G401 (cell line): ENCODE measurements around the gene ARHGAP4. TPM values are rescaled to one million over a fixed set of nuclear protein-coding genes. Genes with fewer than 3 reads are reported as not detected.

Experiments
- DNase-seq: peaks from one replicate; pipeline ENCODE4 v3.0.0-alpha.2; 2015; ENCODE audit warnings: low spot score
- in situ Hi-C: cut with HindIII; loops from 2 replicates; pipeline ENCODE4 v1.10.0; 2016; ENCODE audit warnings: low sequenced_read_pairs, mixed read lengths
- total RNA-seq: library from RNA; depleted of rRNA; stranded (reverse); fragments of >200 nt; shearing (Covaris generic); gene quantifications from 2 replicates; pipeline ENCODE4 v1.2.3, GENCODE V29; 2014

The ARHGAP4 gene
- total RNA-seq, 1 experiment from 2014 or later: 55.7 TPM

DNA sequence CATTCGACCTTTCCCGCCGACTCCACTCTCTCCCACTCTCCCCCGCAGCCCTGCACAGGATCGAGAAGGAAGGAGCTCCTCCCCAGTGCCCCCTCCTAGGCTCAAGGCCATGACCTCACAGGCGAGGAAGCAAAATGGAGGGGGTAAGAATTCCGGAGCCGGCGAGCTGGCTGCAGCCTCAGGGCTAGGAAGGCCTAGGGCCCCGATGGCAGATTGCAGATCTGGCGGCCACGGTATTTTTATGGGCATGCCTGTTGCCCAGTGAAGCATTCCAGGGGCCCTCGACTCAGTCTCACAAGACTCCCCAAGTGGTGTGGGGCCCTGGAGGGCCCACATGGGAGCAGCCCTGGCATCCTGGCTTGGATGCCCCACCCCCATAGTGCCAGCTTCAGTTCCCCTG, 39.1 kb downstream of the ARHGAP4 start:
- in situ Hi-C loops: no loop called here
- peak; percentile 31 for DNase-seq

DNA sequence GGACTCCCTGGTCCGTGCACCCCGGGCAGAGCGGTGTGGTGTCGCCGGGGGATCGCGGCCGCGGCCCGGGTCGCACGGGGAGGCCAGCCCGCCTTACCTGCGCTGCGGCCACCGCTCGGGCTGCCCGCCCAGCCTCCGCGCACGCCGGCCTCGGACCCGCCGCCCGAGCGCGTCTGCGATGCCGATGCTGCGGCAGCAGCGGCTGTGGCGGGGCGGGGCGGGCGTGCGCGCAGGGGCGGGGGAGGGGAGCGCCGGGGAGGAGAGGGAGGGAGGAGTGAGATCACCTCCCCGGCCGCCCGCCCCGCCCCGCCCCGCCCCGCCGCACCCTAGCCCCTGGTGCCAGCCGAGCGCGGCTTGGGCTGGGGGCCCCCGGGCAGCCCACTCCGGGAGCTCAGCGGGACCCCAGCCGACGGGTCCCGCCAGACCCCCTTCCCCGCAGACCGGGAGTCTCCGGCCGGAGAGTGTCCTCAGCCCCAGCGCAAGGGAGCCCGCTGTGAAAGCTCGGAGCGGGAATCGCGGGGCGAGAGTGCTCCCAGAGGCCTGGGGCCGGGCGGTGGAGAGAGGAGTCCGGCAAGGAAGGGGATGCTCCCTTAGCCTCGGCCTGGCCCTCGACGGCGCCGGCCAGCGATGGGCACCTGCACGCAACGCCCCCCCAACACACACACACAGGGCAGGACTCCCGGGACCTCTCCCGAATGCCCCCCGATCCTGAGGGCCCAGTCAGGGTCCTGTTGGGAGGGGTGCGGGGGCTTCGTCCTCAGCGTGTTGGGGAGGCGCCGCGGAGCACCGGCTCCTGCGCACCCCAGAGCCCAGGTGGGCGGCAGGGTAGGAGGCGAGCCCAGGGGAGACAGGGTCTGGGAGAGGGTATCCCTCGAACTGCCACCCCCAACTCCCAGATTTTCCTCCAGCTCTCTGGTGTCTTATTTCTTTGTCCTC, 39.8 kb downstream of the ARHGAP4 start, which contains the start of gene L1CAM:
Gene L1CAM, minus strand, starts transcription at position 206 of the 936 bp plus-strand sequence. CDS start 10,337 bp downstream, outside the sequence.
- DNase-seq: peak; percentile 53
- in situ Hi-C loops: no loop called here

- in situ Hi-C loops: no loop called here
- DNase-seq: peak; percentile 21
These were observed 40.8 kb downstream of the ARHGAP4 start for GRCh38 chrX:153885208-153885787.

GRCh38 chrX:153884590-153884989, 41.5 kb downstream of the ARHGAP4 start:
- DNase-seq: peak; percentile 2
- in situ Hi-C loops: no loop called here

DNA sequence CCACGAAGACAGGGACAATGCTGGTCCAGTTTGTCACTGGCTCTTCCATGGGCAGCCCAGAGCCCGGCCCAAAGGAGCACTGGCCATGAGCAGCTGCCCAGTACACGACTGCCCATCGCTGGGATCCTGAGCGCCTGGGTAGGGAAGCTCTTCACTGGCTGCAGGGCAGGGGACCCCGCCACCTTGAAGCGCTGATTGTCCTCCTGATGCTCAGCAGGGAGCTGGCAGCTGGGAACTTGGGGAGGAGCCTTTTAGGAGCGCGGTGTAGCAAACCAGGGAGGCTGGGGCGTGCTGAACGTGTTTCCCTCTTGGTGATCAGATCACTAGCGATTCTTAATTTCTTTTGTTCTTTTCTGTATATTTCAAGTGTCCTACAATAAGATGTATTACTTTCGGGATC, 41.9 kb downstream of the ARHGAP4 start:
- in situ Hi-C loops: no loop called here
- no peak for DNase-seq

- DNase-seq: no peak
- in situ Hi-C loops: no loop called here
These were observed 42.8 kb downstream of the ARHGAP4 start for GRCh38 chrX:153883163-153883843.

DNA sequence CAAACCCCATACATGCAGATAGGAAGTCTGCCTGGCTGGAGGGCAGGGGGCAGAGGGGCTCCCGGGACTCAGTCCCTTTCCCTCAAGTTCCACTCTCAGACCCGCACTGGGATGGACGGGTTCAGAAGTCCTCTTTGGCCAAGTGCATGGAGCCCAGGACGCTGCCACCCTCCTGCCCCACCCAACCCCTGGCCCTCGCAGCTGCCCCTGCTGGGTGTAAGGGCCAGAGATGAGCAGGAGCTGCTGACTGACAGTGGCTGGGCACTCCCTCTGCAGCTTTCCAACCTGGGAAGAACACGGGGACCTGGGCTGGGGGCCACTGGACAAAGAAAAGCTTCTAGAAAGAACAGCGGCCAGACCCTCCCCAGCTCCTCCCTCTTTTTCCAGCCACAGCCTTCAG, 43.5 kb downstream of the ARHGAP4 start:
- in situ Hi-C loops: no loop called here
- no peak for DNase-seq

- no peak for DNase-seq
- in situ Hi-C loops: no loop called here
These were observed 44.0 kb downstream of the ARHGAP4 start for GRCh38 chrX:153882086-153882498.

DNA sequence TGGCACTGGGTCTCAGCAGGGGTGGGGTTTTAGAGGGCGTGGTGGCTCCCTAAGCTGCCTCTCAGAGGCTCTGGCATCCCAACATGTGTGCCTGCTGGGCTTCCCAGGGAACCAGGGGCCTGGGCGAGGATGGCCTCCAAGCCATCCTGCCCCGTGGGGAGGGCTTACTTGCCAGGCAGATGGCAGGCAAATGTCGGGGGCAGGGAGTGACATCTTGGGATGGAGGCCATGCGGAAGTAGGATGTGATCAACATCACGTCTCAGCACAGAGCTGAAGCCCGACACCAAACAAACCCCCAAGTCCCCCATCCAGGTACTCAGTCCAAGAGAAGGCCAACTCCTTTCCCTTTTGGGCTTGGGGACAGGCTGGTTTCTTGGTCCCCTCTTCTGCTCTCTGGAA, 44.8 kb downstream of the ARHGAP4 start:
- no peak for DNase-seq
- in situ Hi-C loops: no loop called here

DNA sequence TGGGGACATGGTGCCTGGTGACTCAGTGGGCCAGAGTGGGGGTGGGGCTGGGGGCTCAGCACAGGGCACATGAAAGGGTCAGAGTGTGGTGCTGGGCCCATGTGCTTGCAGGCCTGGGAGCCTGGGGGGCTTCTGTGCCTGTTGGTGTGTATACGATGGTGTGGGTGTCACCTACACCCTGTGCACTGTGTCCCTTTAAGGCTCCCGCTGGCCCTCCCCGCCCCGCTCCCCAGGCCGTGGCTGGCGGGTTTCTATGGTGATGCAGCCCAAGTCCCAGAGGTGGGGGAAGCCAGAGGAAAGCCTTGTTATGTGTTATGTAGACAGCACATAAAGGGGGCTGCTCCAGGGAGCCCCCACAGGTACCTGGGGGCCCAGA, 45.6 kb downstream of the ARHGAP4 start:
- in situ Hi-C loops: no loop called here
- DNase-seq: no peak

- in situ Hi-C loops: no loop called here
- DNase-seq: no peak
These were observed 46.2 kb downstream of the ARHGAP4 start for GRCh38 chrX:153879741-153880439.

DNA sequence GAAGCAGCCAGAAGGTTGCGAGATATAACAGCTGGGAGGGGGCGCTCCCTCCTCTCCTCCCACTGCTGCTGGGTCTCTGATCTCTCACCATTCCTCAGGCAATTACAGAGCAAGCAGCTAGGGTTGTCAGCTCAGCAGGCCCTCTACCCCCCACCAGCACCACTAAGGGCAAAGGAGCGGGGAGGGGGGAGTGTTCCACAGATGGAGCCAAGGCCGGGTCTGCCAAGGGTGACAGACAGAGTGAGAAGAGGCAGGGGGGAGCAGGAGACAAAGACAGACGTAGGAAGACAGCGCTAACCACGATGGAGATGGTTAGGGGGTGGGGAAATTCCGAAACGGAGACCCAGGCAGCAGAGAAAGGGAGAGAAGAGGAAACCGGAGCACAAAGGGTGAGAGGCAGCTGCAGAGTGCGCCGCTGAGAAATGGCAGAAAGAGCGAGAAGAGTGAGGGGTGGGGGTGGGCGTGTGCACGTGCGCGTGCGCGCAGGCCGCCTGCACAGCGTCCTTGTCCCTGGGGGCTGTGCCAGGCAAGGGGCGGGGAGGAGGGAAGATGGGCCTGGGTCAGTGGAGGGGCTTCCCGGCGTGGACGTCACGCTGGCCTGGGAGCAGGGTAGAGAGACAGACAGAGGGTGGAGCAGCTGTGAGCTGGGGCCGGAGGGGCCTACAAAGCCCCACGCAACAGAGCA, 47.0 kb downstream of the ARHGAP4 start:
- in situ Hi-C loops: no loop called here
- no peak for DNase-seq

- DNase-seq: peak; percentile 64
These were observed 47.7 kb downstream of the ARHGAP4 start for GRCh38 chrX:153878345-153878744.

GRCh38 chrX:153877571-153878261, 48.3 kb downstream of the ARHGAP4 start:
- in situ Hi-C loops: no loop called here
- no peak for DNase-seq

More at GRCh38 chrX:153878345-153878744, 47.7 kb downstream of the ARHGAP4 start:
- in situ Hi-C loops: no loop called here

- no peak for DNase-seq
- in situ Hi-C loops: no loop called here
These were observed 50.0 kb downstream of the ARHGAP4 start for GRCh38 chrX:153876112-153876491.

DNA sequence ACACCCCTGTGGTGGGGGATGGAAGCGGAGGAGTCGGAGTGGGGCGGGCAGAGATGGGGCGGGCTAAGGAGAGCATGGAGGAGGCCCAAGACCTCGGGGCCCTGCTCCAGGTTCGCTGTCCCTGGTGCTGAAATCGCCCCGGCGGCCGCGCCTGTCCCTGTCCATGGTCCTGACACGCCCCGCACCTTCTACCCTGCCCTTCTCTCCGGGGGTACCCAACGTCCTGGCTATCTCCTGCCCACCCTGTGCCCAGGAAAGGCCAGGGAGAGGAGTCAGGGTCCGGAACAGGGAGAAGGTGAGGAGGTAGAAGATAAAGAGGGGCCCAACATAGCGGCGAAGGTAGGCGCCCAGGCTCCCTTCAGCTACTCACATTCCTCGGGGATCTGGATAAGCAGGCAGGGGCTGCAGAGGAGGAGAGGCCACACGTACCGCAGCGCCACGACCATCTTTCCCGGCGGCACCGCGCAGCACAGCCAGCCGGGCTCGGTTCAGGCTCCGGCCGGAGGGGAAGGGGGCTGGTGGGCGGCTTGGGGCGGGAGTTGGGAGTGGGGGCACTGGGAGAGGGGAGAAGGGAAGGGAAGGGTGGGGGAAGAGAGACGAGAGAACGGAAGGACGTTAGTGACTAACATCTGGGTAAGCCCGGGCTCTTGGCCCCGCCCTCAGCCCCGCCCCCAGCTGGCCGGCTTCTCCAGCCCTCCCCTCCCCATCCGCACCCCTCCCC, 50.5 kb downstream of the ARHGAP4 start:
- no peak for DNase-seq
- in situ Hi-C loops: no loop called here

DNA sequence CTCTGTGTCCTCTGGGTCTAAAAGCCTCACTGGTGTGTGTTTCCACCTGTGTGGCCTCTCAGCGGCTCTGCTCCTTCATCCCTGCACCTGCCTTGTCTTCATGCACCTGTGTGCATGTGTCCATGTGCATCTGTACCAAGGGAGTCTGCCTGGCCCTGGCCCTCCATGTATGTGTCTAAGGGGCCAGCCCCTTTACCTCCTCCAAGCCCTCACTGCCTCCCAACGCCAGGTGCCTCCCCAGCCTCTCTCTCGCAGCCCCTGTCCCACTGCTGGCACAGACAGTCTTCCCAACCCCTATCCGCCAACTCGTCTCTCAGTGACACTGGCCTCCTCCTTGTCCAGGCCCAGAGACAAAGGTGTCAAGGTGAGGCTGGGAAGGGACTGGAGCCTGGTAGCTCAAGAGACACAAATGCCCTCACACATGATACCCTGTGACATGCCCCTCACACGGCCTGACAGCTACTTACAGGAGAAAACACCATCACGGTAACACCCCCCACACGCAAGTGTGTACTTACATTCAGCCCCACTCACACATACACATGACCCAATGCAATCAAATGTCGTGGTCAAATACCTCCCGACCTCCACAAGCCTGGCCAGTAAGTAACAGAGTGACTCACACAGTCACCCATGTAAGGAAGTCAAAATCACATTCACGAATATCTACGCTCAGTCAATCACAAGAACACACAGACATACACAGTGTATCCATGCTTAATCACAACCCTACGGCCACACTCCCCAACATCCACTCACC, 51.5 kb downstream of the ARHGAP4 start:
- no peak for DNase-seq
- in situ Hi-C loops: no loop called here
